ENCODE data around the gene MARK1. TPM values are rescaled to one million over a fixed set of nuclear protein-coding genes. Genes with fewer than 3 reads are reported as not detected.

MARK1 gene
- total and polyA plus RNA-seq, 2 of the 13 experiments (the other 11 are each of a cell fraction or from before 2014, with no cell fraction given): not detected

- TF ChIP-seq ZNF275 (CRISPR knock-in tag; IDR thresholded peaks at IDR 0.05; ENCODE audit: borderline replicate concordance): no peak
- TF ChIP-seq SAFB2 (CRISPR knock-in tag; IDR thresholded peaks at IDR 0.05; ENCODE audit: borderline replicate concordance, low read depth): 0 out of 2 replicates have a peak, but pooled peaks have one; percentile 47
- TF ChIP-seq PAF1 (CRISPR knock-in tag; IDR thresholded peaks at IDR 0.05): no peak
- no peak for TF ChIP-seq HIVEP1 (CRISPR knock-in tag; IDR thresholded peaks at IDR 0.05)
- TF ChIP-seq SMARCE1 (IDR thresholded peaks at IDR 0.05; ENCODE audit: borderline replicate concordance): no peak
- no peak for TF ChIP-seq FOXK2 (IDR thresholded peaks at IDR 0.05)
- TF ChIP-seq STAT6 (CRISPR knock-in tag; IDR thresholded peaks at IDR 0.05; ENCODE audit: borderline replicate concordance): peak; percentile 25; the same call in 1 of the 2 replicates
- TF ChIP-seq ZFP91 (CRISPR knock-in tag; IDR thresholded peaks at IDR 0.05; ENCODE audit: borderline replicate concordance): peak; percentile 94
- peak; percentile 74 for TF ChIP-seq GFI1 (CRISPR knock-in tag; IDR thresholded peaks at IDR 0.05; ENCODE audit: borderline replicate concordance)
- TF ChIP-seq ZNF646 (CRISPR knock-in tag; IDR thresholded peaks at IDR 0.05): no peak
- TF ChIP-seq HOXA7 (CRISPR knock-in tag; IDR thresholded peaks at IDR 0.05): no peak
- peak; percentile 65 for TF ChIP-seq ZNF574 (CRISPR knock-in tag; IDR thresholded peaks at IDR 0.05)
These were observed 162.5 kb downstream of the MARK1 start, which contains the start of gene C1orf115 (continued) for GRCh38 chr1:220690140-220691052.
